ENCODE data around the gene RNF141.

RNF141 gene

GRCh38 chr11:10522276-10522675, 18.7 kb downstream of the RNF141 start:
- no peak for DNase-seq

- no peak for DNase-seq
Observed at GRCh38 chr11:10520562-10520961, 20.4 kb downstream of the RNF141 start.

GRCh38 chr11:10519630-10520029, 21.4 kb downstream of the RNF141 start:
- DNase-seq: no peak

- no peak for DNase-seq
Observed at GRCh38 chr11:10518891-10519290, 22.1 kb downstream of the RNF141 start.

- DNase-seq: no peak
Observed at GRCh38 chr11:10518123-10518522, 22.9 kb downstream of the RNF141 start.

- no peak for DNase-seq
Observed at GRCh38 chr11:10515418-10515817, 25.6 kb downstream of the RNF141 start.

GRCh38 chr11:10514709-10515108, 26.3 kb downstream of the RNF141 start:
- peak; percentile 28 for DNase-seq

GRCh38 chr11:10514202-10514601, 26.8 kb downstream of the RNF141 start:
- peak; percentile 31 for DNase-seq

- no peak for DNase-seq
Observed at GRCh38 chr11:10511181-10511621, 29.8 kb downstream of the RNF141 start.

GRCh38 chr11:10506008-10506370, 35.0 kb downstream of the RNF141 start:
- no peak for DNase-seq

- no peak for DNase-seq
Observed at GRCh38 chr11:10505278-10506007, 35.5 kb downstream of the RNF141 start.

GRCh38 chr11:10504490-10504889, 36.5 kb downstream of the RNF141 start:
- DNase-seq: no peak

- DNase-seq: no peak
Observed at GRCh38 chr11:10503777-10504480, 37.1 kb downstream of the RNF141 start.

- DNase-seq: no peak
Observed at GRCh38 chr11:10503221-10503620, 37.8 kb downstream of the RNF141 start.

GRCh38 chr11:10502770-10503169, 38.2 kb downstream of the RNF141 start:
- no peak for DNase-seq

- no peak for DNase-seq
Observed at GRCh38 chr11:10502065-10502680, 38.8 kb downstream of the RNF141 start.

- no peak for DNase-seq
Observed at GRCh38 chr11:10500757-10501684, 40.0 kb downstream of the RNF141 start.

GRCh38 chr11:10499874-10500601, 40.9 kb downstream of the RNF141 start:
- no peak for DNase-seq

GRCh38 chr11:10499452-10499851, 41.5 kb downstream of the RNF141 start:
- no peak for DNase-seq

GRCh38 chr11:10498426-10499250, 42.3 kb downstream of the RNF141 start:
- DNase-seq: no peak

- DNase-seq: no peak
Observed at GRCh38 chr11:10498022-10498400, 43.0 kb downstream of the RNF141 start.
